Activated CD4-positive, alpha-beta T cell treated with anti-CD3 and anti-CD28 coated beads, Interleukin-2, amount 10 ng/mL, durations not matched to agents 7 days and 5 days (primary cell): ENCODE results near the gene CBFB. TPM values are rescaled to one million over a fixed set of nuclear protein-coding genes. Genes with fewer than 3 reads are reported as not detected.

ENCODE experiments used
- CTCF ChIA-PET: fragments of 350-600 bp; sonication (Branson Sonifier 250); formaldehyde crosslinking; loops from one replicate; lab custom pipeline; 2021; ENCODE audit warnings: antibody characterized with exemption; lab: Charles Lee
- POLR2A ChIA-PET: fragments of 350-600 bp; sonication (Branson Sonifier 250); formaldehyde crosslinking; loops from one replicate; lab custom pipeline; 2021; ENCODE audit warnings: antibody characterized with exemption; lab: Charles Lee
- DNase-seq: peaks from one replicate; pipeline ENCODE4 v3.0.0-alpha.2; 2020
- H3K27ac Mint-ChIP-seq: one replicate; pipeline ENCODE4 v1.8.0; 2021; ENCODE audit warnings: mild to moderate bottlenecking, moderate library complexity, mixed read lengths
- H3K27me3 Mint-ChIP-seq: one replicate; pipeline ENCODE4 v1.8.0; 2021; ENCODE audit warnings: mixed read lengths
- H3K36me3 Mint-ChIP-seq: one replicate; pipeline ENCODE4 v1.8.0; 2021; ENCODE audit warnings: low read depth, mixed read lengths
- H3K4me1 Mint-ChIP-seq: one replicate; pipeline ENCODE4 v1.8.0; 2021; ENCODE audit warnings: mixed read lengths
- H3K4me3 Mint-ChIP-seq: one replicate; pipeline ENCODE4 v1.8.0; 2021; ENCODE audit warnings: mild to moderate bottlenecking, moderate library complexity, mixed read lengths
- H3K9me3 Mint-ChIP-seq: one replicate; pipeline ENCODE4 v1.8.0; 2021; ENCODE audit warnings: mixed read lengths
- total RNA-seq, 2 experiments: library from RNA; stranded (reverse); gene quantifications; one replicate each; pipeline ENCODE4 v1.2.3, GENCODE V29; 2021

The CBFB gene
- total RNA-seq, 2 experiments from 2014 or later = 218 to 222 TPM

- Mint-ChIP-seq H3K9me3 (no peaks in the 10 kb centered on the region), H3K27ac (no peak overlapping the region), H3K36me3 (peaks cover 20% of the 10 kb centered on the region), H3K4me1 (peaks cover 6% of the 10 kb centered on the region), H3K4me3 (no peak overlapping the region), H3K27me3 (no peaks in the 10 kb centered on the region)
- no peak for DNase-seq
- ChIA-PET POLR2A (no interaction called here), CTCF (interaction anchor here (1.2 kb wide), 1 partner anchor 15 kb away, joined by 3 read pairs; no protein-coding TSS in a partner anchor)
These were observed 58.9 kb downstream of the CBFB start for GRCh38 chr16:67087803-67088202.

GRCh38 chr16:67088551-67088950 is 59.6 kb downstream of the CBFB start:
- DNase-seq = no peak
- H3K27me3 Mint-ChIP-seq = no peaks in the 10 kb centered on the region
- ChIA-PET POLR2A (no interaction called here), CTCF (no interaction called here)
- H3K4me1 Mint-ChIP-seq = peaks cover 6% of the 10 kb centered on the region
- peaks cover 22% of the 10 kb centered on the region for H3K36me3 Mint-ChIP-seq
- H3K27ac Mint-ChIP-seq = no peak overlapping the region
- no peaks in the 10 kb centered on the region for H3K9me3 Mint-ChIP-seq
- H3K4me3 Mint-ChIP-seq = no peak overlapping the region

- ChIA-PET CTCF (no interaction called here), POLR2A (no interaction called here)
- H3K4me3 Mint-ChIP-seq = no peak overlapping the region
- H3K36me3 Mint-ChIP-seq = peaks cover 25% of the 10 kb centered on the region
- no peak for DNase-seq
- H3K27me3 Mint-ChIP-seq = no peaks in the 10 kb centered on the region
- H3K9me3 Mint-ChIP-seq = no peaks in the 10 kb centered on the region
- H3K27ac Mint-ChIP-seq = no peak overlapping the region
- H3K4me1 Mint-ChIP-seq = peaks cover 6% of the 10 kb centered on the region
These were observed 60.2 kb downstream of the CBFB start for GRCh38 chr16:67089101-67089500.

GRCh38 chr16:67091906-67092566 is 63.1 kb downstream of the CBFB start:
- CTCF ChIA-PET = no interaction called here
- DNase-seq = no peak
- POLR2A ChIA-PET = no interaction called here

GRCh38 chr16:67093098-67093726 is 64.3 kb downstream of the CBFB start:
- POLR2A ChIA-PET = no interaction called here
- H3K27ac Mint-ChIP-seq = peak overlapping the region; percentile 57

More at GRCh38 chr16:67091906-67092566, 63.1 kb downstream of the CBFB start:
- H3K36me3 Mint-ChIP-seq = peaks cover 11% of the 10 kb centered on the region
- H3K27me3 Mint-ChIP-seq = no peaks in the 10 kb centered on the region
- H3K9me3 Mint-ChIP-seq = no peaks in the 10 kb centered on the region
- no peak overlapping the region for H3K27ac Mint-ChIP-seq
- H3K4me1 Mint-ChIP-seq = peaks cover 3% of the 10 kb centered on the region
- H3K4me3 Mint-ChIP-seq = no peak overlapping the region

GRCh38 chr16:67098599-67098998 is 69.7 kb downstream of the CBFB start:
- Mint-ChIP-seq H3K4me1 (no peaks in the 10 kb centered on the region), H3K4me3 (no peak overlapping the region), H3K27ac (no peak overlapping the region), H3K9me3 (no peaks in the 10 kb centered on the region), H3K36me3 (peaks cover 15% of the 10 kb centered on the region), H3K27me3 (no peaks in the 10 kb centered on the region)
- ChIA-PET CTCF (interaction anchor here (1.9 kb wide), 1 partner anchor 57 kb away, joined by 4 read pairs; no protein-coding TSS in a partner anchor), POLR2A (no interaction called here)
- DNase-seq = no peak

More at GRCh38 chr16:67093098-67093726, 64.3 kb downstream of the CBFB start:
- Mint-ChIP-seq H3K36me3 (peaks cover 9% of the 10 kb centered on the region), H3K27me3 (no peaks in the 10 kb centered on the region), H3K9me3 (no peaks in the 10 kb centered on the region), H3K4me1 (peaks cover 3% of the 10 kb centered on the region), H3K4me3 (no peak overlapping the region)
- DNase-seq = no peak
- CTCF ChIA-PET = interaction anchor here (0.6 to 1.0 kb wide), 4 partner anchors 12 to 121 kb away, joined by 3 to 6 read pairs (median 4); no protein-coding TSS in a partner anchor

GRCh38 chr16:67100569-67101310 is 71.8 kb downstream of the CBFB start:
- Mint-ChIP-seq H3K4me1 (no peaks in the 10 kb centered on the region), H3K9me3 (no peaks in the 10 kb centered on the region), H3K36me3 (peaks cover 13% of the 10 kb centered on the region), H3K27ac (peak overlapping the region; percentile 50), H3K4me3 (no peak overlapping the region), H3K27me3 (no peaks in the 10 kb centered on the region)
- ChIA-PET POLR2A (no interaction called here), CTCF (interaction anchor here (0.7 to 3.5 kb wide), 12 partner anchors 15 to 124 kb away, joined by 3 to 17 read pairs (median 5); no protein-coding TSS in a partner anchor)
- no peak for DNase-seq

- H3K4me3 Mint-ChIP-seq = no peak overlapping the region
- ChIA-PET CTCF (interaction anchor here (0.6 to 3.5 kb wide), 12 partner anchors 14 to 136 kb away, joined by 3 to 17 read pairs (median 4); no protein-coding TSS in a partner anchor), POLR2A (no interaction called here)
- peaks cover 13% of the 10 kb centered on the region for H3K36me3 Mint-ChIP-seq
- H3K27ac Mint-ChIP-seq = no peak overlapping the region
- no peaks in the 10 kb centered on the region for H3K27me3 Mint-ChIP-seq
- no peaks in the 10 kb centered on the region for H3K4me1 Mint-ChIP-seq
- no peaks in the 10 kb centered on the region for H3K9me3 Mint-ChIP-seq
- no peak for DNase-seq
These were observed 72.5 kb downstream of the CBFB start for GRCh38 chr16:67101311-67102082.

GRCh38 chr16:67104061-67104460 is 75.1 kb downstream of the CBFB start:
- POLR2A ChIA-PET = no interaction called here
- Mint-ChIP-seq H3K27me3 (no peaks in the 10 kb centered on the region), H3K4me1 (no peaks in the 10 kb centered on the region), H3K27ac (peak overlapping the region; percentile 23), H3K36me3 (peaks cover 12% of the 10 kb centered on the region), H3K4me3 (no peak overlapping the region), H3K9me3 (no peaks in the 10 kb centered on the region)
- CTCF ChIA-PET = interaction anchor here (0.6 kb wide), 2 partner anchors 23 to 82 kb away, joined by 4 read pairs; no protein-coding TSS in a partner anchor
- no peak for DNase-seq

GRCh38 chr16:67104845-67105244 is 75.9 kb downstream of the CBFB start:
- no peak for DNase-seq
- peaks cover 5% of the 10 kb centered on the region for H3K4me1 Mint-ChIP-seq
- no peak overlapping the region for H3K27ac Mint-ChIP-seq
- no peaks in the 10 kb centered on the region for H3K9me3 Mint-ChIP-seq
- ChIA-PET POLR2A (no interaction called here), CTCF (interaction anchor here (1.0 kb wide), 1 partner anchor 34 kb away, joined by 3 read pairs; no protein-coding TSS in a partner anchor)
- no peaks in the 10 kb centered on the region for H3K27me3 Mint-ChIP-seq
- no peak overlapping the region for H3K4me3 Mint-ChIP-seq
- H3K36me3 Mint-ChIP-seq = peaks cover 9% of the 10 kb centered on the region

GRCh38 chr16:67105246-67105645 is 76.3 kb downstream of the CBFB start:
- Mint-ChIP-seq H3K27ac (no peak overlapping the region), H3K9me3 (no peaks in the 10 kb centered on the region), H3K4me1 (peaks cover 6% of the 10 kb centered on the region), H3K4me3 (no peak overlapping the region), H3K36me3 (peaks cover 9% of the 10 kb centered on the region), H3K27me3 (no peaks in the 10 kb centered on the region)
- ChIA-PET POLR2A (no interaction called here), CTCF (interaction anchor here (0.7 to 1.0 kb wide), 3 partner anchors 34 to 294 kb away, joined by 3 to 5 read pairs (median 3); no protein-coding TSS in a partner anchor)
- DNase-seq = no peak

GRCh38 chr16:67105881-67106280 is 76.9 kb downstream of the CBFB start:
- no peaks in the 10 kb centered on the region for H3K9me3 Mint-ChIP-seq
- H3K36me3 Mint-ChIP-seq = peaks cover 8% of the 10 kb centered on the region
- H3K27me3 Mint-ChIP-seq = no peaks in the 10 kb centered on the region
- H3K4me1 Mint-ChIP-seq = peaks cover 13% of the 10 kb centered on the region
- no peak for DNase-seq
- no peak overlapping the region for H3K4me3 Mint-ChIP-seq
- ChIA-PET POLR2A (interaction anchor here (0.6 kb wide), 1 partner anchor 33 kb away, joined by 6 read pairs; no protein-coding TSS in a partner anchor), CTCF (interaction anchor here (0.7 to 1.7 kb wide), 6 partner anchors 9 to 294 kb away, joined by 3 to 5 read pairs (median 3); no protein-coding TSS in a partner anchor)
- no peak overlapping the region for H3K27ac Mint-ChIP-seq
